Sigmoid colon (tissue), 4 donors: ENCODE results near the gene SLC10A1.

Experiments
- CTCF ChIP-seq, 4 experiments: fragments of 450-650 bp in 3 of 4; fragments of 200-600 bp in 1 of 4; IDR thresholded peaks; one replicate each; pipeline ENCODE4 v1.5.1; 2016 to 2019; ENCODE audit warnings: antibody characterized with exemption in 4 of 4, mild to moderate bottlenecking in 3 of 4, moderate library complexity in 2 of 4
- EP300 ChIP-seq, 4 donors: sonication (generic); formaldehyde crosslinking; IDR thresholded peaks; one replicate each; pipeline ENCODE4 v1.6.1; 2017; ENCODE audit warnings: antibody characterized with exemption in 4 of 4
- POLR2A ChIP-seq, 2 donors: fragments of 450-650 bp; IDR thresholded peaks; one replicate each; pipeline ENCODE4 v1.6.1; 2016; ENCODE audit warnings: antibody characterized with exemption in 2 of 2, mild to moderate bottlenecking in 2 of 2, moderate library complexity in 2 of 2
- POLR2AphosphoS5 ChIP-seq, 4 donors: sonication (generic); formaldehyde crosslinking; IDR thresholded peaks; one replicate each; pipeline ENCODE4 v1.6.1; 2017; ENCODE audit warnings: antibody characterized with exemption in 4 of 4

GRCh38 chr14:69814397-69814796, 17.4 kb upstream of the SLC10A1 start:
- TF ChIP-seq POLR2A (IDR thresholded peaks at IDR 0.05) (no peak), CTCF (IDR thresholded peaks at IDR 0.05) (no peak), EP300 (IDR thresholded peaks at IDR 0.05) (no peak), POLR2AphosphoS5 (IDR thresholded peaks at IDR 0.05) (no peak)
